Measurements from ENCODE around the gene ZNF217.
"Not testable (repeated sequence)": the region's sequence is repeated elsewhere in the genome, so short reads cannot be mapped to it uniquely, and the experiment has no call there.

Gene ZNF217

DNA sequence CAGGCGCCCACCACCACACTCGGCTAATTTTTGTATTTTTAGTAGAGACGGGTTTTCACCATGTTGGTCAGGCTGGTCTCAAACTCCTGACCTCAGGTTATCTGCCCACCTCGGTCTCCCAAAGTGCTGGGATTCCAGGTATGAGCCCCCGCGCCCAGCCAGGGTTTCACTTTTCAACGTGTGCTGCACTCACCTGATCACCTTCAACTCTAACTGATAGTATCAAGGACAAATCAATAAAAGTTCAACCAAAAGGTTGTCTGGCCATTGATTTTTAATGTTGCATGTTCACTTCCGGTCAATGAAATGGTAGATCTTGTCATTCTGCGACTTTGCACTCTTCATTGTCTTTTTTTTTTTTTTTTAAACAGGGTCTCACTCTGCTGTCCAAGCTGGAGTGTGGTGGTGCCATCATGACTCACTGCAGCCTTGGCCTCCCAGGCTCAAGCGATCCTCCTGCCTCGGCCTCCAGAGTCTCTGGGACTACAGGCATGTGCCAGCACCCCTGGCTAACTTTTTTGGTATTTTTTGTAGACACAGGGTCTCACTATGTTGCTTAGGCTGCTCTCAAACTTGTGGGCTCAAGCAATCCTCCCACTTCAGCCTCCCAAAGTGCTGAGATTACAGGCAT is 37.3 kb downstream of the ZNF217 start:
- Histone ChIP-seq H3K4me3 (ENCODE audit: insufficient read depth, low read length, poor library complexity, severe bottlenecking) (no peak overlapping the region), H3K9me3 (ENCODE audit: insufficient read depth, low read length) (no peaks in the 10 kb centered on the region), H3K9ac (ENCODE audit: low read length) (no peak overlapping the region), H3K4me2 (ENCODE audit: low read depth, low read length, poor library complexity, severe bottlenecking) (no peak overlapping the region), H3K79me2 (ENCODE audit: insufficient read depth, low read length) (no peaks in the 10 kb centered on the region), H3K36me3 (ENCODE audit: low read length) (no peaks in the 10 kb centered on the region), H3K27ac (ENCODE audit: low read depth, low read length) (no peak overlapping the region), H3K9me2 (replicated peaks; ENCODE audit: insufficient read depth, low read length) (no peaks in the 10 kb centered on the region), H4K20me1 (ENCODE audit: low read depth, low read length) (no peaks in the 10 kb centered on the region), H3K27me3 (ENCODE audit: low read length) (no peaks in the 10 kb centered on the region), H3F3A (ENCODE audit: insufficient read depth) (no peaks in the 10 kb centered on the region), H2AFZ (ENCODE audit: low read depth, low read length, severe bottlenecking) (no peak overlapping the region)
- TF ChIP-seq, protein P1, sequence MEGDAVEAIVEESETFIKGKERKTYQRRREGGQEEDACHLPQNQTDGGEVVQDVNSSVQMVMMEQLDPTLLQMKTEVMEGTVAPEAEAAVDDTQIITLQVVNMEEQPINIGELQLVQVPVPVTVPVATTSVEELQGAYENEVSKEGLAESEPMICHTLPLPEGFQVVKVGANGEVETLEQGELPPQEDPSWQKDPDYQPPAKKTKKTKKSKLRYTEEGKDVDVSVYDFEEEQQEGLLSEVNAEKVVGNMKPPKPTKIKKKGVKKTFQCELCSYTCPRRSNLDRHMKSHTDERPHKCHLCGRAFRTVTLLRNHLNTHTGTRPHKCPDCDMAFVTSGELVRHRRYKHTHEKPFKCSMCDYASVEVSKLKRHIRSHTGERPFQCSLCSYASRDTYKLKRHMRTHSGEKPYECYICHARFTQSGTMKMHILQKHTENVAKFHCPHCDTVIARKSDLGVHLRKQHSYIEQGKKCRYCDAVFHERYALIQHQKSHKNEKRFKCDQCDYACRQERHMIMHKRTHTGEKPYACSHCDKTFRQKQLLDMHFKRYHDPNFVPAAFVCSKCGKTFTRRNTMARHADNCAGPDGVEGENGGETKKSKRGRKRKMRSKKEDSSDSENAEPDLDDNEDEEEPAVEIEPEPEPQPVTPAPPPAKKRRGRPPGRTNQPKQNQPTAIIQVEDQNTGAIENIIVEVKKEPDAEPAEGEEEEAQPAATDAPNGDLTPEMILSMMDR (IDR thresholded peaks at IDR 0.05; ENCODE audit: insufficient read depth, low read length, poor library complexity, severe bottlenecking) = no peak
- no peak for TF ChIP-seq EZH2phosphoT487 (conservative IDR thresholded peaks at IDR 0.05; ENCODE audit: low read length)

DNA sequence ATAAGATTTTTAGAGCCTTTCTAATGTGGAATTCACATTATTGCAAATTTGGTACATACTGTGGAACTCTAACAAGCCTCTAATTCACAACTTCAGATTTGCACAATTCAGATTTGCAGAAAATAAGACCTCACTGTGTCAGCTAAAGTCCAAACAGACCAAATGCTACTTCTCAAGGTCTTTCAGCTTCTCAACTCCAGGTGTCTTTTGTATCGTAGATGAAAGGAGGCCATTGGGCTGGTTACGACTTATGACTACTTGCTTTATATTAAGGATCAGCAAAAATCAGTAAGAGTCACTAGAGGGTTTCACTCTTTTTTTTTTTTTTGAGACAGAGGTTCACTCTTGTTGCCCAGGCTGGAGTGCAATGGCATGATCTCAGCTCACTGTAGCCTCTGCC is 37.8 kb downstream of the ZNF217 start:
- Histone ChIP-seq H3K4me2 (ENCODE audit: low read depth, low read length, poor library complexity, severe bottlenecking) (no peak overlapping the region), H3K4me3 (ENCODE audit: insufficient read depth, low read length, poor library complexity, severe bottlenecking) (no peak overlapping the region)

DNA sequence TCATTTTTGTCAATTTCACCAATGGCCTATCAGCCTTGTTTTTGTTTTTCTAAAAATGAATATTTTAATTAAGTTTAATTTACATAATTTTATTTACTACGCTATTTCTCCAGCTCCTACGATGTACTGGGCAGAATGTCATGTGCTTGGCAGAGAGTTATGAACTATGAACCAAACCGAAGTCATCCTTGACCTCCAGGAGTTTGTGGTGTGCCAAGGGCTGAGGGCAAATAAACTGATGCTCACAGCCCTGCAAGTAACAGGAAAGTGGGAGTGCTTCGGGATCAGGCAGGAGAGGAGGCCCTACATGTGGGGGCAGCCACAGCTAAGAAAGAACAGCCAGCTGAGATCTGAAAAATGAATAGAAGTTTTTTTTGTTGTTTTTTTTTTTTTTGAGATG is 38.6 kb downstream of the ZNF217 start:
- Histone ChIP-seq H3K9me3 (ENCODE audit: insufficient read depth, low read length) (no peaks in the 10 kb centered on the region), H4K20me1 (ENCODE audit: low read depth, low read length) (no peaks in the 10 kb centered on the region), H3K27me3 (ENCODE audit: low read length) (no peaks in the 10 kb centered on the region), H3K9ac (ENCODE audit: low read length) (no peak overlapping the region), H3K4me2 (ENCODE audit: low read depth, low read length, poor library complexity, severe bottlenecking) (no peak overlapping the region), H3K27ac (ENCODE audit: low read depth, low read length) (no peak overlapping the region), H3K36me3 (ENCODE audit: low read length) (no peaks in the 10 kb centered on the region), H3F3A (ENCODE audit: insufficient read depth) (no peaks in the 10 kb centered on the region), H3K4me3 (ENCODE audit: insufficient read depth, low read length, poor library complexity, severe bottlenecking) (no peak overlapping the region), H2AFZ (ENCODE audit: low read depth, low read length, severe bottlenecking) (no peak overlapping the region), H3K9me2 (replicated peaks; ENCODE audit: insufficient read depth, low read length) (no peaks in the 10 kb centered on the region), H3K79me2 (ENCODE audit: insufficient read depth, low read length) (no peaks in the 10 kb centered on the region)
- no peak for TF ChIP-seq EZH2phosphoT487 (conservative IDR thresholded peaks at IDR 0.05; ENCODE audit: low read length)
- TF ChIP-seq, protein P1 (IDR thresholded peaks at IDR 0.05; ENCODE audit: insufficient read depth, low read length, poor library complexity, severe bottlenecking) = no peak

More for the DNA sequence above, 37.8 kb downstream of the ZNF217 start:
- Histone ChIP-seq H3K9me3 (ENCODE audit: insufficient read depth, low read length) (no peaks in the 10 kb centered on the region), H3K36me3 (ENCODE audit: low read length) (no peaks in the 10 kb centered on the region), H2AFZ (ENCODE audit: low read depth, low read length, severe bottlenecking) (no peak overlapping the region), H3K27ac (ENCODE audit: low read depth, low read length) (no peak overlapping the region), H3K9ac (ENCODE audit: low read length) (no peak overlapping the region), H3K9me2 (replicated peaks; ENCODE audit: insufficient read depth, low read length) (no peaks in the 10 kb centered on the region), H3K79me2 (ENCODE audit: insufficient read depth, low read length) (no peaks in the 10 kb centered on the region), H3K27me3 (ENCODE audit: low read length) (no peaks in the 10 kb centered on the region), H3F3A (ENCODE audit: insufficient read depth) (no peaks in the 10 kb centered on the region), H4K20me1 (ENCODE audit: low read depth, low read length) (no peaks in the 10 kb centered on the region)
- TF ChIP-seq, protein P1 (IDR thresholded peaks at IDR 0.05; ENCODE audit: insufficient read depth, low read length, poor library complexity, severe bottlenecking) = no peak
- no peak for TF ChIP-seq EZH2phosphoT487 (conservative IDR thresholded peaks at IDR 0.05; ENCODE audit: low read length)

DNA sequence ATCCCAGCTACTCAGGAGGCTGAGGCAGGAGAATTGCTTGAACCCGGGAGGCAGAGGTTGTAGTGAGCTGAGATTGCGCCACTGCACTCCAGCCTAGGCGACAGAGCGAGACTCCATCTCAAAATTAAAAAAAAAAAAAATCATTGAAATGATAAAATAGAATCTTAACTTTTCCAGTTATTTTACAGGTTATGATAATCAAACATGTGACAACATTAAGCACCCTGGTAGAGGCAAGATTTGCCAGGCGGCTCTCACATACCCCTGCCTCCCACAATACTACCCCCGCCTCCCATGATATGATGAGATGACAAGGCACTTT is 41.1 kb downstream of the ZNF217 start:
- not testable (repeated sequence) for H3K27ac ChIP-seq (ENCODE audit: low read depth, low read length); H3K9me3 ChIP-seq (ENCODE audit: insufficient read depth, low read length); H3K4me2 ChIP-seq (ENCODE audit: low read depth, low read length, poor library complexity, severe bottlenecking); H2AFZ ChIP-seq (ENCODE audit: low read depth, low read length, severe bottlenecking); H3F3A ChIP-seq (ENCODE audit: insufficient read depth); H3K9me2 ChIP-seq (replicated peaks; ENCODE audit: insufficient read depth, low read length); H4K20me1 ChIP-seq (ENCODE audit: low read depth, low read length); H3K9ac ChIP-seq (ENCODE audit: low read length); H3K4me3 ChIP-seq (ENCODE audit: insufficient read depth, low read length, poor library complexity, severe bottlenecking); H3K79me2 ChIP-seq (ENCODE audit: insufficient read depth, low read length); H3K27me3 ChIP-seq (ENCODE audit: low read length); H3K36me3 ChIP-seq (ENCODE audit: low read length)

DNA sequence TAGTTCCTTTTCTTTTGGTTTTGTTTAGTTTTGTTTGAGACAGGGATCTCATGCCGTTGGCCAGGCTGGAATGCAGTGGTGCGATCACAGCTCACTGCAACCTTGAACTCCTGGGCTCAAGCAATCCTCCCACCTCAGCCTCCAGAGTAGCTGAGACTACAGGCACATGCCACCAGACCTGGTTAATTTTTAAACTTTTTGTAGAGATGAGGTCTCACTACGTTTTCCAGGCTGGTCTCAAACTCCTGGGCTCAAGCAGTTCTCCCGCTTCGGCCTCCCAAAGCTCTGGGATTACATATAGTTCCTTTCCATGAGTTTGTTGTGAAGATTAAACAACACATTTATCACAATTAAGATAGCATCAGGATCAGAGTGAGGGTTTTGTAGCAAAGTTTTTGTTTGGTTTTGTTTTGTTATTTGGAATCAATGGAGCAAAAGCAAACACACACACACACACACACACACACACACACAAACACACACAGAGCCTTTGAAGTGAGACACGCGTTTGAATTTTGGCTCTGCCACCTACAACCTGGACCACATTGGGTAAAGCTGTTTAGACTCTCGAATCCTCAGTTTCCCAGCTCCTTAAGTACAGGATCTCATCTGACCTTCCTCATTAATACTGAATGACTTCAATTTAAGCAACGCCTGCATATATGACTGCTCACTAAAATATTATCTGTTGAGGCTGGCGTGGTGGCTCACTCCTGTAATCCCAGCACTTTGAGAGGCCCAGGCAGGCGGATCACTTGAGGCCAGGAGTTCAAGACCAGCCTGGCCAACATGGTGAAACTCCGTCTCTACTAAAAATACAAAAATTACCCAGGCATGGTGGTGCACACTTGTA is 41.7 kb downstream of the ZNF217 start:
- H2AFZ ChIP-seq (ENCODE audit: low read depth, low read length, severe bottlenecking); H3K9ac ChIP-seq (ENCODE audit: low read length); H3K27ac ChIP-seq (ENCODE audit: low read depth, low read length); H3K36me3 ChIP-seq (ENCODE audit: low read length); H3K27me3 ChIP-seq (ENCODE audit: low read length); H4K20me1 ChIP-seq (ENCODE audit: low read depth, low read length); H3K4me2 ChIP-seq (ENCODE audit: low read depth, low read length, poor library complexity, severe bottlenecking); H3K9me2 ChIP-seq (replicated peaks; ENCODE audit: insufficient read depth, low read length); H3K4me3 ChIP-seq (ENCODE audit: insufficient read depth, low read length, poor library complexity, severe bottlenecking); H3K9me3 ChIP-seq (ENCODE audit: insufficient read depth, low read length); H3K79me2 ChIP-seq (ENCODE audit: insufficient read depth, low read length); H3F3A ChIP-seq (ENCODE audit: insufficient read depth): not testable (repeated sequence)
